H54 (cell line): Measurements from ENCODE around the gene LRRC66.

Experiments used
- DNase-seq: peaks from one replicate; pipeline ENCODE4 v3.0.0; 2011; ENCODE audit warnings: low spot score, mixed read lengths; ENCODE audit not compliant: insufficient read length
- FAIRE-seq: peaks from 3 replicates; lab custom pipeline; 2011; peaks lifted over from hg19 to GRCh38; lab: Jason Lieb, UNC
- POLR2A ChIP-seq: IDR thresholded peaks from 2 replicates; pipeline ENCODE4 v1.6.1; 2011; ENCODE audit warnings: low read depth, mild to moderate bottlenecking, low read length

The LRRC66 gene

DNA sequence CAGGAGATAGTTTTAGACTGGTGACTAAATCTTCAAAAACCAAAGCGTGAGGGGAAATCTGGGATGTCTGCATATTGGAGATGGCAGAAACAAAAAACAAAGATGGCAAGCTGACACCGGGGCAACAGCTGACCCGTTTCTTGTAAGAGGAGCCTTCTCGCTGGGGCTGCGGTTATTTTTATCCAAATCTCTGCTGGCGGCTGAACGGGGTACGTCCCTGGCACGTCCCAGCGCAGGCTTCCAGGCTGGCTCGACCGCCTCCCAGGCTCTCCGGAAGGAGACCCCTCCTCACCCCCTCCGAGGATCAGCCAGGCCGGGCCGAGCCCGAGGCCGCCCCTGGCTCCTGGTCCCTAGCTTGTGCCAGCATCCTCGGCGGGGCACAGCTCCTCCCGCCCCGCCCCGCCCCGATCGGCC is 17.5 kb upstream of the LRRC66 start:
- DNase-seq (peak; percentile 23), FAIRE-seq (no peak)
- no peak for TF ChIP-seq POLR2A

GRCh38 chr4:52036886-52037530 is 16.8 kb upstream of the LRRC66 start:
- DNase-seq (no peak), FAIRE-seq (no peak)
- TF ChIP-seq POLR2A = no peak

- DNase-seq (no peak), FAIRE-seq (no peak)
- no peak for TF ChIP-seq POLR2A
Observed at GRCh38 chr4:52035190-52035589, 15.0 kb upstream of the LRRC66 start.

DNA sequence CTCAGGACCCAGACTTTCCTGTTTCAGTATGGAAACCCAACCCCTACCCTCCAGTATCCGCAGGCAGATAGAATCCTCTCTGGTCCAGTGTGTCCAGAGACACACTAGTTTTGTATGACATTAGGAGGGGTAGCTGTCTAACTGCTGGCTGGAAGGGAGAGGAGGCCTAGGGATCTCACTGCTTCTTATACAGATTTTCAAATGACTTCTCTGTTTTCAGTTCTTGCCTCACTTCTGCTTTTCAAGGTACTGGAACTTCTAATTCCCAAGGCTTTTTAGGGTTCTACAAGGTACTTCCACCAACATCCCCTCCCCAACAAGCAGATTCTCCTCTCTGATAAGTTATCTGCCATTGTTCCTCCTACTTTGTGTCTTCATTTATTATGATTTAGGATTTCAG is 11.8 kb upstream of the LRRC66 start:
- DNase-seq (no peak), FAIRE-seq (no peak)
- no peak for TF ChIP-seq POLR2A

DNA sequence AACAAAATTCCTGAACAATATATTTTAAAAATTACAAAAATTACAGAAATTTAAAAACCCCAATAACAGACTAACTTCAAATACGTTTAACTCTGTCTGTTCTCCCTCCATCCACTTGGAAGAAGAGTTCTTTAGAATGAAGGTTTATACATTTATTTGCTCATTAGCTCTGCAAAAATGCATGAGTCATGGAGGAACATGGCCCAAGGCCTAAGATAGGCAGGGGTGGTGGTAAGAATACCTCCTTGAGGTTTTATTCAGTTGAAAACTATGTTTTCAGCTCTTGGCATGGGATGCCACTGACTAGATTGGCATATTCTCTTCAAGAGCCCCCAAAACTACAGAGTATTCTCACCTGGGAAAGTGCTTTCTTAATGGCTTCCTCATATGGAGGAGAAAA is 8.8 kb upstream of the LRRC66 start:
- no peak for TF ChIP-seq POLR2A
- DNase-seq = no peak

GRCh38 chr4:52017814-52018213 is 2.3 kb downstream of the LRRC66 start:
- DNase-seq (no peak), FAIRE-seq (no peak)
- TF ChIP-seq POLR2A = no peak

More for the DNA sequence above, 8.8 kb upstream of the LRRC66 start:
- FAIRE-seq = peak; percentile 45

DNA sequence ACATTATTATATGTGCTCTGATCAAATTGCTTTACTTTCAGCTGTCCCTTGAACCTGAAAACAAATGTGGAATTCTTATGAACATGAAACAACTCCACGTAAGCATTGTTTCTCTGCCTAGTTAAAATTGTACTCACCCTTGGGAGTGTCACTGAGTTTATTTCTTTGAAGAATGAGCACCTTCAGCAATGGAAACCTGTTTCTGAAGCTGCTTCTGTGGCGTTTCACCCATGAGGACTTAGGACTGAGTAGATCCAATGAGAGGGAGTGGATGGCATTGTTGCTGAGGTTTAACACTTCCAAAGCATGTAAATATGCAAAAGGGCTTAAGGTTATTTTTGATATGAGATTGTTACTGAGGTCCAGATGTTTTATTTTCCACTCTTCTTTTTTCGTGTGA is 3.2 kb downstream of the LRRC66 start:
- FAIRE-seq = no peak
- DNase-seq = no peak
- no peak for TF ChIP-seq POLR2A

- FAIRE-seq (no peak), DNase-seq (no peak)
- no peak for TF ChIP-seq POLR2A
Observed at GRCh38 chr4:52015366-52015765, 4.8 kb downstream of the LRRC66 start.

- FAIRE-seq (no peak), DNase-seq (no peak)
- TF ChIP-seq POLR2A = no peak
Observed at GRCh38 chr4:52014903-52015302, 5.3 kb downstream of the LRRC66 start.

- FAIRE-seq (no peak), DNase-seq (no peak)
- no peak for TF ChIP-seq POLR2A
Observed at GRCh38 chr4:52012651-52013050, 7.5 kb downstream of the LRRC66 start.

- FAIRE-seq (no peak), DNase-seq (no peak)
- TF ChIP-seq POLR2A = no peak
Observed at GRCh38 chr4:52010986-52011385, 9.2 kb downstream of the LRRC66 start.

DNA sequence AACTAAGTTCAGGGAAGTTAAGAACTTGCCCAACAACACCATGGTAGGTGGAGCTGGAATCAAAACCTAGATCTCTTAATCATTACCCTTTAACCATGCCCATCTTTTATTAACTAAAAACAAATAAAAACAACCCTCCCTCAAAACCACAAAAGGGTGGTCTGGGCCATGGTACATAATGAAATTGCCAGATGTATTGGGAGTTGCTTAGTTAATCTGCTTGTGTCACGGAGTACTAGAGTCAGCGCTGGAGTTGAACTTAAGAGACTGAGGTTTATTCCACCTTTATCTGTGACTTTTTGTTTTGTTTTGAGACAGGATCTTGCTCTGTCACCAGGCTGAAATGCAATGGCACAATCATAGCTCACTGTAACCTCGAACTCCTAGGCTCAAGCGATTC is 13.3 kb downstream of the LRRC66 start:
- no peak for FAIRE-seq
- DNase-seq = no peak
- TF ChIP-seq POLR2A = no peak

- no peak for DNase-seq
- no peak for FAIRE-seq
- no peak for TF ChIP-seq POLR2A
Observed at GRCh38 chr4:52005604-52006273, 14.4 kb downstream of the LRRC66 start.

- TF ChIP-seq POLR2A = no peak
- DNase-seq (no peak), FAIRE-seq (no peak)
Observed at GRCh38 chr4:52004414-52004813, 15.7 kb downstream of the LRRC66 start.

DNA sequence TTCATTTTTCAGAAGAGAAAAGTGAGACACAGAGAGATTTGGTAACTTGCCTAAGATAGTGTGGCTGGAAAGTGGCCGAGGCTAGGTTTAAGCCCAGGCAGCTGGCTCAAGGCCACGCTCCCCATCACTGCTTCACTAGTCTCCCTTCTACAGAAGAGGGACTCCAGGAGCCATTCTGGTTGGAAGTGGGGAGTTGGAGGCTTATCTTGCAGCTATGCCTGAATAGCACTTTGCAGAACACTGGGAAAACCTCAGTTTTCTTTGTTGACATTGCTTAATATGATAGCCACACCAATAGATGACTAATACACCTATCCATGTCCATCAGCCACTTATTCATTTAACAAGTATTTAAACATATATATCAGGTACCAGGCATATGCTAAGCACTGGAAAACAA is 18.5 kb downstream of the LRRC66 start:
- FAIRE-seq (no peak), DNase-seq (no peak)
- TF ChIP-seq POLR2A = no peak

- DNase-seq (no peak), FAIRE-seq (no peak)
- no peak for TF ChIP-seq POLR2A
Observed at GRCh38 chr4:51999250-51999649, 20.9 kb downstream of the LRRC66 start.
